Measurements from ENCODE around the gene SLC6A7.

SLC6A7 gene

DNA sequence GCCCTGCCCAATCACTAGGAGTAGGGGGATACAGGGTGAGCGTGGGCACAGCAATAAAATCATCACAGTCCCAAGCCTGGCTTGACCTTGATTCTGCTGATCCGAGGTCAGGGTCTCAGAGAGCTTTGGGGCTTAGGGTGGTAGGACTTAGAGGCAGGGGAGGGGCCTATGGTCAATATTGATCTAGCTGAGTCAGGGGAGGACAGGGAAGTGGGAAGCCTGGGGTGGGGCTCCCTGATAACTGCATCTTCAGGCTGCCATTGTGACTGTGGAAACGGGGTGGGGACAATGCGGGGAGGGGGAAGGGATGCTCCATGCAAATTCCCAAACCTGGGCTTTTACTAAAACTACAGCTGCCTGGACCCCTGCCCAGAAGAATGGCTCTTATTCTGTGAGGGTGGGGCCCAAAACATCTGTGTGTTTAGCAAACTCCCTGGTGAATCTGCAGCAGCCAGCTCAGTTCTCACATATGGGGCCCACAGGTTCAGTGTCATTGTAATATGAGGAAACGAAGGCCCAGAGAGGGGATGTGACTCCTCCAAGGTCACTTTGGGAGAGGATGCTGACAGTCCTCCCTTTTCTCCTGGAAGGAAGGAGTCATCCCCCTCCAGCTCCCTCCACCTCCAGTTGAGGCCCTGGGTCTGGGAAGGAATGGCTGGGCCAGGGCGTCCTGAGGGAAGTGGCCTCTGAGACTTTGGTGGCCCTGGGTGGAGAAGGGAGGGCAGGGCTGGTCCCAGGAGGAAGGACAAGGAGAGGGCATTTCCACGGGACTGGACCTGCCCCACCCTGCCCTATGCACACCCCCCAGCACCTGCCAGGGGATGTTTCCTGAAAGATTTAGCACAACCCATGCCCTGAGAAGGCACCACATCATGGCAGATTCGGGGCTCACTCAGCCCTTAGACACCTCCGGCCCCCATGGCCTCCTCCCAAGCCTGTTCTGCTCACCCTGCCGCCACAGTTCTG lies 26.4 kb downstream of the SLC6A7 start:
- no peak overlapping the region for H3K4me3 ChIP-seq (ENCODE audit: low read depth, low read length)
- no peak for DNase-seq (ENCODE audit: low read depth)
- TF ChIP-seq, protein P1, sequence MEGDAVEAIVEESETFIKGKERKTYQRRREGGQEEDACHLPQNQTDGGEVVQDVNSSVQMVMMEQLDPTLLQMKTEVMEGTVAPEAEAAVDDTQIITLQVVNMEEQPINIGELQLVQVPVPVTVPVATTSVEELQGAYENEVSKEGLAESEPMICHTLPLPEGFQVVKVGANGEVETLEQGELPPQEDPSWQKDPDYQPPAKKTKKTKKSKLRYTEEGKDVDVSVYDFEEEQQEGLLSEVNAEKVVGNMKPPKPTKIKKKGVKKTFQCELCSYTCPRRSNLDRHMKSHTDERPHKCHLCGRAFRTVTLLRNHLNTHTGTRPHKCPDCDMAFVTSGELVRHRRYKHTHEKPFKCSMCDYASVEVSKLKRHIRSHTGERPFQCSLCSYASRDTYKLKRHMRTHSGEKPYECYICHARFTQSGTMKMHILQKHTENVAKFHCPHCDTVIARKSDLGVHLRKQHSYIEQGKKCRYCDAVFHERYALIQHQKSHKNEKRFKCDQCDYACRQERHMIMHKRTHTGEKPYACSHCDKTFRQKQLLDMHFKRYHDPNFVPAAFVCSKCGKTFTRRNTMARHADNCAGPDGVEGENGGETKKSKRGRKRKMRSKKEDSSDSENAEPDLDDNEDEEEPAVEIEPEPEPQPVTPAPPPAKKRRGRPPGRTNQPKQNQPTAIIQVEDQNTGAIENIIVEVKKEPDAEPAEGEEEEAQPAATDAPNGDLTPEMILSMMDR (IDR thresholded peaks at IDR 0.05; ENCODE audit: low read depth, low read length, missing control alignments) = no peak

DNA sequence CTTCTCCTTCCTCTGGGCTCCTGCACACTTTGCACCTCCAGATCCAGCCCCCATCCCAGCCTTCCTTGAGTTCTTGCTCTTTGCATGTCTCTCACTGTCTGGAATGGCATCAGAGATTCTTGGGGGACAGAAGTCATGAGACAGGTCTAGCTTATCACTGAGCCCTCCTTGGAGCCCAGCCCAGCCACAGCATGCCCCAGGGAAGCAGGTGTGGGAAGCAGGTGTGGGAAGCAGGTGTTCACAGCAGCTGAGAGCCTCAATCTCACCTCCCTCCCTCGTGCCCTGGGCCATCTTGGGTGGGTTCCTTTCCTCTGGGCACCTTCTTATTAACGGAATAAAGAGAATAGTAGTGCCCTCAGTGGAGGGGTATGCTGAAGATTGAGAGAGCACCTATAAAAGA lies 27.2 kb downstream of the SLC6A7 start:
- TF ChIP-seq, protein P1 (IDR thresholded peaks at IDR 0.05; ENCODE audit: low read depth, low read length, missing control alignments) = no peak
- no peak for DNase-seq (ENCODE audit: low read depth)

DNA sequence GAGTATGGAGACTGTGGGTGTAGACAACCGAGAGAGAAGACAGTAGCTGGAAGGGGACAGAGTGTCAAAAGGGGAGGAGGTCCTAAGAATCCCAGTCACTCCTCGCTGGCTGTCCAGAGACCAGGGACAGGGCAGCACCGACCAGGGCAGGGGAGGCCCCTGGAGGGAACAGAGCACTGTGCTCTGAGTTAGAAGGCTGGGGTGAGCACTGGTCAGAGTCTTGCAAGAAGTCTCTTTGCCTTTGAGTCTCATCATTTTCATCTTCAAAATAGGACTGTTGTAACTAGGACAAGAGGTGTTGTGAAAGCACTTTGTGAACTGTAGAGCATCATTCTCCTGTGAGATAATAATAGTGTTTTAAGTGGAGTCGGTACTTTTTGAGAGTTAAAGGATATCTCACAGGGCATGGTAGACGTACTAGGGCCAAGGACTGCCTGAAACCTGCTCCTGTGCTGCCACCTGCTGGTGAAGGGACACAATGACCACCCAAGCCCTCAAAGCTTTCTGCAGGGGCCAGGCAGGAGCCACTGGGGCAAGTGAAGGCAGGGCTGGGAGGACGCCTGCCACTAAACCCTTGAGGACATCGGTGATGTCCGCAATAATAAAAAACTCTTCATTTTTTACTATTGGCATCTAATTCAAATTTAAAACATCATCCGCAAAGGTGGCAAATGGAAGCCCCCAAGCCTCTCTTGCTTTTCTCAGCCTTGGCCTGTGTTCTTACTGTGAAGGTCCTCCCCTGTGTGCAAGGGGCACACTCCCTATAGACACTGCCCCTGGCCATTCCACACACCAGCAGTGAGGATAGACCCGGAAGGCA lies 28.2 kb downstream of the SLC6A7 start:
- TF ChIP-seq, protein P1 (IDR thresholded peaks at IDR 0.05; ENCODE audit: low read depth, low read length, missing control alignments) = peak; percentile 89

More for the DNA sequence above, 27.2 kb downstream of the SLC6A7 start:
- H3K4me3 ChIP-seq (ENCODE audit: low read depth, low read length) = no peak overlapping the region

DNA sequence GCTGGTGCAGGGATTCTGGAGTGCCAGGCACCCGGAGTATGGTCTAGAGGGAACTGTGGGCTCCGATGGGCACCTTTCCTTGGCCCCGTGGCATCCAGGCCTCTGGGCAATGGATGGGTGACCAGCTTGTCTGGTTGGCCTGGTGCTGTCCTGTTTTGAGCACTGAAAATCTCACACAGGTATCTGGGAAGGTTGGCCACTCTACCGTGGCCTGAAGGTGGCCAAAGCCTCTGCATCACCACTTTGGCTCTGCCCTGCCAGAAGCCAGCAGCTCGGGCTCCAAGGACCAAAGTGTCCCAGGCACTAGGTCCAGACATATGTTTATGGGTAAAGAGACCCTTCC lies 28.8 kb downstream of the SLC6A7 start:
- no peak overlapping the region for H3K4me3 ChIP-seq (ENCODE audit: low read depth, low read length)
- no peak for DNase-seq (ENCODE audit: low read depth)
- TF ChIP-seq, protein P1 (IDR thresholded peaks at IDR 0.05; ENCODE audit: low read depth, low read length, missing control alignments) = no peak

More for the DNA sequence above, 28.2 kb downstream of the SLC6A7 start:
- no peak overlapping the region for H3K4me3 ChIP-seq (ENCODE audit: low read depth, low read length)
- peak; percentile 45 for DNase-seq (ENCODE audit: low read depth)

DNA sequence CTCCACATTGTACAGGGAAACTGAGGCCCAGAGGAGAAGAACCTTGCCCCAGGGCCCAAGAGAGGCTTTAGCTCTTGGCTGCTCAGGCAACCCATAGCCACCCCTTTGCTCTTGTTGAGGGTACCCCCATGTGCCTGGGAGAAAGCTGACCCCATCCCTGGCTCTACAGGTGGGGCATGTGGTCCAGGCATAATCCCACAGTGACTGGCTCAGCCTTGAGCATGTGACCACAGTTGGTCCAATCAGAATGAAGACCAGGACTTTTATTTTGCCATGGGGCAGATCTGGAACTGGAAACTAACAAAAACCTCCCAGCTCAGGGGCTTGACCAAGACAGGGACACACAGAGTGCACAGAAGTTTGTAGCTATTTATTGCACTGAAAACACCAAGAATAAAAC lies 29.3 kb downstream of the SLC6A7 start:
- TF ChIP-seq, protein P1 (IDR thresholded peaks at IDR 0.05; ENCODE audit: low read depth, low read length, missing control alignments) = no peak
- DNase-seq (ENCODE audit: low read depth) = no peak
- no peak overlapping the region for H3K4me3 ChIP-seq (ENCODE audit: low read depth, low read length)

DNA sequence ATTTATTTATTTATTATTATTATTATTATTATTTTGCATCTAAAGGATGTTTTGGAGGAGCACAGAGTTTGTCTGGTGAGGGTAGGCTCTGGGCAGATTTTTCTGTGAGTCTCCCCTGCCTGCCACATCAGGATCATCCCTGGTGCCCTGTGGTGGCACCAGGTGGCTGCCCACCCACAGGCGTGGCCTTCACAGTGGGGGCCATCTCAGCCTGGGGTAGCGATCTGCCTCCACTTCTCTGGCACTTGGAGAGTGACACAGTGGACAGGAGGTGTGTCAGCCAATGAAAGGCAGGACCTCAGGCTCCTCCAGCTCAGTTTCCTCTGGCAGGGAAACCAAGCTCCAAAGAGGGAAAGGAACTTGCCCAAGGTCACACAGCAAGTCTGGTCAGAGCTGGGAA lies 30.0 kb downstream of the SLC6A7 start:
- no peak for DNase-seq (ENCODE audit: low read depth)
- TF ChIP-seq, protein P1 (IDR thresholded peaks at IDR 0.05; ENCODE audit: low read depth, low read length, missing control alignments) = no peak
- no peak overlapping the region for H3K4me3 ChIP-seq (ENCODE audit: low read depth, low read length)
